SK-N-SH treated with all-trans-retinoic acid at 6 μM for 48 hours (cell line): ENCODE results near the gene PBX1.

Experiments used
- ATAC-seq: fragments of 200-7000 bp; cut with Tn5 transposase; 3 replicates; pipeline ENCODE4 v1.9.1; 2020; ENCODE audit warnings: mild to moderate bottlenecking, moderate library complexity
- ARNTL ChIP-seq: fragments of 450-650 bp; formaldehyde crosslinking; IDR thresholded peaks from 2 replicates; pipeline ENCODE4 v1.5.0; 2020; ENCODE audit warnings: low read depth, mild to moderate bottlenecking, moderate library complexity, borderline replicate concordance
- BACH2 ChIP-seq: fragments of 250-450 bp; sonication (Bioruptor Pico); IDR thresholded peaks from 2 replicates; pipeline ENCODE4 v1.9.0; 2021; ENCODE audit warnings: mild to moderate bottlenecking, borderline replicate concordance
- ESRRG ChIP-seq: fragments of 250-450 bp; sonication (Bioruptor Pico); IDR thresholded peaks from 2 replicates; pipeline ENCODE4 v1.6.1; 2021; ENCODE audit warnings: mild to moderate bottlenecking
- GLIS3 ChIP-seq: fragments of 250-450 bp; sonication (Bioruptor Pico); IDR thresholded peaks from 2 replicates; pipeline ENCODE4 v1.5.0; 2020; ENCODE audit warnings: mild to moderate bottlenecking, moderate library complexity
- OSR1 ChIP-seq: fragments of 250-450 bp; sonication (Bioruptor Pico); IDR thresholded peaks from 2 replicates; pipeline ENCODE4 v1.8.0; 2022; ENCODE audit warnings: moderate library complexity, mild to moderate bottlenecking, inconsistent platforms
- PPARA ChIP-seq: fragments of 250-450 bp; sonication (Bioruptor Pico); IDR thresholded peaks from 2 replicates; pipeline ENCODE4 v1.5.0; 2020; ENCODE audit warnings: mild to moderate bottlenecking, borderline replicate concordance
- SNAI2 ChIP-seq: fragments of 250-450 bp; sonication (Bioruptor Pico); IDR thresholded peaks from 2 replicates; pipeline ENCODE4 v1.5.0; 2020; ENCODE audit warnings: mild to moderate bottlenecking, moderate library complexity
- TCF4 ChIP-seq: fragments of 250-450 bp; sonication (Bioruptor Pico); IDR thresholded peaks from 2 replicates; pipeline ENCODE4 v1.8.0; 2021; ENCODE audit warnings: mild to moderate bottlenecking, moderate library complexity, borderline replicate concordance
- TOX ChIP-seq: fragments of 250-450 bp; sonication (Bioruptor Pico); IDR thresholded peaks from 2 replicates; pipeline ENCODE4 v1.8.0; 2021; ENCODE audit warnings: mild to moderate bottlenecking, moderate library complexity, borderline replicate concordance
- ZC3H10 ChIP-seq: fragments of 250-450 bp; sonication (Bioruptor Pico); IDR thresholded peaks from 2 replicates; pipeline ENCODE4 v1.5.1; 2021; ENCODE audit warnings: mild to moderate bottlenecking, moderate library complexity
- ZFP3 ChIP-seq: fragments of 250-450 bp; sonication (Bioruptor Pico); IDR thresholded peaks from 2 replicates; pipeline ENCODE4 v1.5.0; 2020; ENCODE audit warnings: mild to moderate bottlenecking, moderate library complexity
- ZNF70 ChIP-seq: fragments of 450-650 bp; formaldehyde crosslinking; IDR thresholded peaks from 2 replicates; pipeline ENCODE4 v1.5.0; 2020; ENCODE audit warnings: mild to moderate bottlenecking, moderate library complexity
- TF ChIP-seq, protein P1 (sequence below): fragments of 250-450 bp; sonication (Bioruptor Pico); IDR thresholded peaks from 2 replicates; pipeline ENCODE4 v1.5.1; 2020; ENCODE audit warnings: low read depth, mild to moderate bottlenecking, moderate library complexity
- TF ChIP-seq, protein P2 (sequence below): fragments of 250-450 bp; sonication (Bioruptor Pico); IDR thresholded peaks from 2 replicates; pipeline ENCODE4 v1.8.0; 2021; ENCODE audit warnings: low read depth, mild to moderate bottlenecking, moderate library complexity, borderline replicate concordance
- TF ChIP-seq, protein P3 (sequence below): fragments of 250-450 bp; sonication (Bioruptor Pico); IDR thresholded peaks from 2 replicates; pipeline ENCODE4 v1.5.1; 2021; ENCODE audit warnings: mild to moderate bottlenecking, moderate library complexity

Gene PBX1

DNA sequence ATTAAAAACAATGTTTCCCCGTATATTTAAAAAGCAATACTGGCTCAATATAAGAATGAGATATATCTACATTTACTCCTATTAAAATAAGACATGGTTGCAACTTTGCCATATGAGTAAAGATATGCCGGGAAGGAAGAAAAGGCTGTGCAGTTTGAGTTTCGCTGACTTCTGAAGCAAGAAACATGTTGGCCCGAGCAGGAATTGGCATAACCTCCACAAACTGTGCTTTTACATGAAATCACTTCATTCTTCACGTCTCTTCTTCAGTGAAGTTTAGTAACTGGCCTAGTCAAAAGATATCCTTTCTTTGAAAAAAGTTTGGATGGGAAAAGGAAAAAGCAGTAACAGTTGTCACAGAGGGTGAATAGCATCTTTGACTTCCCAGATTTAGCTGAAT is 342.0 kb downstream of the PBX1 start:
- no peak for ATAC-seq
- no peak for TF ChIP-seq ZFP3 (CRISPR knock-in tag)
- TF ChIP-seq ZC3H10 (CRISPR knock-in tag) = no peak
- TF ChIP-seq OSR1 (CRISPR knock-in tag) = no peak
- TF ChIP-seq, protein P1, sequence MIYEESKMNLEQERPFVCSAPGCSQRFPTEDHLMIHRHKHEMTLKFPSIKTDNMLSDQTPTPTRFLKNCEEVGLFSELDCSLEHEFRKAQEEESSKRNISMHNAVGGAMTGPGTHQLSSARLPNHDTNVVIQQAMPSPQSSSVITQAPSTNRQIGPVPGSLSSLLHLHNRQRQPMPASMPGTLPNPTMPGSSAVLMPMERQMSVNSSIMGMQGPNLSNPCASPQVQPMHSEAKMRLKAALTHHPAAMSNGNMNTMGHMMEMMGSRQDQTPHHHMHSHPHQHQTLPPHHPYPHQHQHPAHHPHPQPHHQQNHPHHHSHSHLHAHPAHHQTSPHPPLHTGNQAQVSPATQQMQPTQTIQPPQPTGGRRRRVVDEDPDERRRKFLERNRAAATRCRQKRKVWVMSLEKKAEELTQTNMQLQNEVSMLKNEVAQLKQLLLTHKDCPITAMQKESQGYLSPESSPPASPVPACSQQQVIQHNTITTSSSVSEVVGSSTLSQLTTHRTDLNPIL = no peak
- TF ChIP-seq, protein P2, sequence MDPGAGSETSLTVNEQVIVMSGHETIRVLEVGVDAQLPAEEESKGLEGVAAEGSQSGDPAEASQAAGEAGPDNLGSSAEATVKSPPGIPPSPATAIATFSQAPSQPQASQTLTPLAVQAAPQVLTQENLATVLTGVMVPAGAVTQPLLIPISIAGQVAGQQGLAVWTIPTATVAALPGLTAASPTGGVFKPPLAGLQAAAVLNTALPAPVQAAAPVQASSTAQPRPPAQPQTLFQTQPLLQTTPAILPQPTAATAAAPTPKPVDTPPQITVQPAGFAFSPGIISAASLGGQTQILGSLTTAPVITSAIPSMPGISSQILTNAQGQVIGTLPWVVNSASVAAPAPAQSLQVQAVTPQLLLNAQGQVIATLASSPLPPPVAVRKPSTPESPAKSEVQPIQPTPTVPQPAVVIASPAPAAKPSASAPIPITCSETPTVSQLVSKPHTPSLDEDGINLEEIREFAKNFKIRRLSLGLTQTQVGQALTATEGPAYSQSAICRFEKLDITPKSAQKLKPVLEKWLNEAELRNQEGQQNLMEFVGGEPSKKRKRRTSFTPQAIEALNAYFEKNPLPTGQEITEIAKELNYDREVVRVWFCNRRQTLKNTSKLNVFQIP = no peak
- no peak for TF ChIP-seq ARNTL
- TF ChIP-seq, protein P3, sequence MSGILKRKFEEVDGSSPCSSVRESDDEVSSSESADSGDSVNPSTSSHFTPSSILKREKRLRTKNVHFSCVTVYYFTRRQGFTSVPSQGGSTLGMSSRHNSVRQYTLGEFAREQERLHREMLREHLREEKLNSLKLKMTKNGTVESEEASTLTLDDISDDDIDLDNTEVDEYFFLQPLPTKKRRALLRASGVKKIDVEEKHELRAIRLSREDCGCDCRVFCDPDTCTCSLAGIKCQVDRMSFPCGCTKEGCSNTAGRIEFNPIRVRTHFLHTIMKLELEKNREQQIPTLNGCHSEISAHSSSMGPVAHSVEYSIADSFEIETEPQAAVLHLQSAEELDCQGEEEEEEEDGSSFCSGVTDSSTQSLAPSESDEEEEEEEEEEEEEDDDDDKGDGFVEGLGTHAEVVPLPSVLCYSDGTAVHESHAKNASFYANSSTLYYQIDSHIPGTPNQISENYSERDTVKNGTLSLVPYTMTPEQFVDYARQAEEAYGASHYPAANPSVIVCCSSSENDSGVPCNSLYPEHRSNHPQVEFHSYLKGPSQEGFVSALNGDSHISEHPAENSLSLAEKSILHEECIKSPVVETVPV = no peak
- TF ChIP-seq BACH2 (CRISPR knock-in tag) = no peak
- TF ChIP-seq ZNF70 (CRISPR knock-in tag) = no peak
- TF ChIP-seq TOX (CRISPR knock-in tag) = no peak
- TF ChIP-seq ESRRG (CRISPR knock-in tag) = no peak
- TF ChIP-seq TCF4 = no peak
- no peak for TF ChIP-seq PPARA (CRISPR knock-in tag)
- no peak for TF ChIP-seq SNAI2 (CRISPR knock-in tag)
- no peak for TF ChIP-seq GLIS3 (CRISPR knock-in tag)
